ENCODE data around the gene CHIC2.

DNA sequence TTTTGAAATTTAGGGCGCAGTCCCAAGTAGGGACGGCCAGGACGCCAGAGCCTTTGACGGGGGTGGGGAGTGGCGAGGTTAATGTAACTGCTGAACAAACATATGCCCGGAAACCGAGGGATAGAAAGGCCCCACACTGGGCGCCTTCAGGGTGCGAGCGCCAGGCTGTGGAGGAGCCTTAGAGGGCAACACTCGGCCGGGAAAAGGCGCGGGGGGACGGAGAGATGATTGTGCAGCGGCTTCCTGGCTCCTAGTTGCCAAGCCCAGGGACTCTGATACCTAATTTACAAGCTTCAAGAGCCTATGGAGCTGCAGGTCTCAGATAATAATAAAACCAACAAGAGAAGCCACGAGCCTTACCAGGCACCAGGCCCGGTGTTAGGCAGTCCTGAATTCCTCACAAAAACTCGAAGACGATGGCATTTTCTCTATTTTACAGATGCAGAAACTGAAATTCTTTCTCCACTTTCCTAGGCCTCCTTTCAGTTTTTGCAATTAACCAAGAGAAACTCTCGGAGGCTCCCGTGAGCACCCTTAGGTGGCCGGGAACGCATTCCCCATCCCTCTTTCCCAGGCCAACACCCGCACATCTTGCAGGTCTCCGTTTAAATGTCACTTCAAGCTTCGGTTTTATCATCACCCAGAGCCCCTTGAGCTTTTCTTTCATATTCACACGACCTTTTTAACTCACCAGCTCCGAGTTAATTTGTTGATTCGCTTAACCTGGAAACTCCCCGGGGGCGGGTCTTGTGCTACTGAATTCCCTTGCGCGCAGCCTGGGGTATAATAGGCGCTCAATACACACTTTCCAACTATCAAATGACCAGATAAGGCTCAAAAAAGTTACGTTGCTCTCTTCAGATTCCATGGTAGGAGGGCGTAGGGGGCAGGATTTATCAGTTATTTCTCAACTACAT is 29.2 kb upstream of the CHIC2 start:
- TF ChIP-seq, protein P1, sequence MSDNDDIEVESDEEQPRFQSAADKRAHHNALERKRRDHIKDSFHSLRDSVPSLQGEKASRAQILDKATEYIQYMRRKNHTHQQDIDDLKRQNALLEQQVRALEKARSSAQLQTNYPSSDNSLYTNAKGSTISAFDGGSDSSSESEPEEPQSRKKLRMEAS (CRISPR knock-in tag; IDR thresholded peaks at IDR 0.05): no peak
- TF ChIP-seq GRHL2 (CRISPR knock-in tag; IDR thresholded peaks at IDR 0.05; ENCODE audit: insufficient replicate concordance, severe bottlenecking): no peak
- TF ChIP-seq, protein P2, sequence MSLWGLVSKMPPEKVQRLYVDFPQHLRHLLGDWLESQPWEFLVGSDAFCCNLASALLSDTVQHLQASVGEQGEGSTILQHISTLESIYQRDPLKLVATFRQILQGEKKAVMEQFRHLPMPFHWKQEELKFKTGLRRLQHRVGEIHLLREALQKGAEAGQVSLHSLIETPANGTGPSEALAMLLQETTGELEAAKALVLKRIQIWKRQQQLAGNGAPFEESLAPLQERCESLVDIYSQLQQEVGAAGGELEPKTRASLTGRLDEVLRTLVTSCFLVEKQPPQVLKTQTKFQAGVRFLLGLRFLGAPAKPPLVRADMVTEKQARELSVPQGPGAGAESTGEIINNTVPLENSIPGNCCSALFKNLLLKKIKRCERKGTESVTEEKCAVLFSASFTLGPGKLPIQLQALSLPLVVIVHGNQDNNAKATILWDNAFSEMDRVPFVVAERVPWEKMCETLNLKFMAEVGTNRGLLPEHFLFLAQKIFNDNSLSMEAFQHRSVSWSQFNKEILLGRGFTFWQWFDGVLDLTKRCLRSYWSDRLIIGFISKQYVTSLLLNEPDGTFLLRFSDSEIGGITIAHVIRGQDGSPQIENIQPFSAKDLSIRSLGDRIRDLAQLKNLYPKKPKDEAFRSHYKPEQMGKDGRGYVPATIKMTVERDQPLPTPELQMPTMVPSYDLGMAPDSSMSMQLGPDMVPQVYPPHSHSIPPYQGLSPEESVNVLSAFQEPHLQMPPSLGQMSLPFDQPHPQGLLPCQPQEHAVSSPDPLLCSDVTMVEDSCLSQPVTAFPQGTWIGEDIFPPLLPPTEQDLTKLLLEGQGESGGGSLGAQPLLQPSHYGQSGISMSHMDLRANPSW (CRISPR knock-in tag; conservative IDR thresholded peaks at IDR 0.05; ENCODE audit: low read depth): no peak

Data from WTC11 (cell line).